Right lobe of liver (tissue), 4 donors: ENCODE data around the gene LANCL2.

Experiments used
- POLR2A ChIP-seq: fragments of 450-650 bp; IDR thresholded peaks from one replicate; pipeline ENCODE4 v1.6.1; 2017; ENCODE audit warnings: antibody characterized with exemption, mild to moderate bottlenecking
- TF ChIP-seq, protein P1 (sequence below), 4 donors: fragments of 200-600 bp in 3 of 4; fragments of 450-650 bp in 1 of 4; IDR thresholded peaks; one replicate each; pipeline versions ENCODE4 v1.5.1 to v1.8.0; 2016 to 2022; ENCODE audit warnings: antibody characterized with exemption in 4 of 4, mild to moderate bottlenecking in 2 of 4
- donor health status: DM: no; HTN: no; CAD: no.
- donor health status: DM: no; HTN: no; CAD: no.
- donor health status: DM: no; HTN: yes; CAD: no.

DNA sequence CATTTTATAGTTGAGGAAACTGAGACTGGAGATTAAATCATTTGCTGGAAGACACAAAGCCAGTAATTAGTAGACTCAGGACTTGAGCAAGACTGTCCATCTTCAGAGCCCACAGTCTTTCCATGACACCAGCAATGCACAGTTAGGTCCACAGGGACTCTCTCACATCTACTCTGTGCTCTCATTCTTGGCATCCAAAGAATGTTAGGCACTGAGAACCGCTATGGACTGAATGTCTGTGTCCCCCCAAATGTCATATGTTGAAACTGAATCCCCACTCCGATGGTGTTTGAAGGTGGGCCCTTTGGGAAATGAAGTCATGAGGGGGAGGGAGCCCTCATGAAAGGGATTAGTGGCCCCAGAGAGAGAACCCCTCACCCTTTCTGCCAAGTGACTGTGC lies 100.6 kb downstream of the LANCL2 start:
- TF ChIP-seq, protein P1, sequence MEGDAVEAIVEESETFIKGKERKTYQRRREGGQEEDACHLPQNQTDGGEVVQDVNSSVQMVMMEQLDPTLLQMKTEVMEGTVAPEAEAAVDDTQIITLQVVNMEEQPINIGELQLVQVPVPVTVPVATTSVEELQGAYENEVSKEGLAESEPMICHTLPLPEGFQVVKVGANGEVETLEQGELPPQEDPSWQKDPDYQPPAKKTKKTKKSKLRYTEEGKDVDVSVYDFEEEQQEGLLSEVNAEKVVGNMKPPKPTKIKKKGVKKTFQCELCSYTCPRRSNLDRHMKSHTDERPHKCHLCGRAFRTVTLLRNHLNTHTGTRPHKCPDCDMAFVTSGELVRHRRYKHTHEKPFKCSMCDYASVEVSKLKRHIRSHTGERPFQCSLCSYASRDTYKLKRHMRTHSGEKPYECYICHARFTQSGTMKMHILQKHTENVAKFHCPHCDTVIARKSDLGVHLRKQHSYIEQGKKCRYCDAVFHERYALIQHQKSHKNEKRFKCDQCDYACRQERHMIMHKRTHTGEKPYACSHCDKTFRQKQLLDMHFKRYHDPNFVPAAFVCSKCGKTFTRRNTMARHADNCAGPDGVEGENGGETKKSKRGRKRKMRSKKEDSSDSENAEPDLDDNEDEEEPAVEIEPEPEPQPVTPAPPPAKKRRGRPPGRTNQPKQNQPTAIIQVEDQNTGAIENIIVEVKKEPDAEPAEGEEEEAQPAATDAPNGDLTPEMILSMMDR (IDR thresholded peaks at IDR 0.05), result no peak
- no peak for TF ChIP-seq POLR2A
